Fibroblast of skin of back (primary cell): Measurements from ENCODE around the gene ADAP1.

Source experiments
- DNase-seq: peaks from one replicate; pipeline ENCODE4 v3.0.0-alpha.2; 2013

Gene ADAP1

GRCh38 chr7:892648-893593 lies 61.6 kb downstream of the ADAP1 start:
- DNase-seq = no peak

GRCh38 chr7:891805-892204 lies 62.7 kb downstream of the ADAP1 start:
- no peak for DNase-seq

- no peak for DNase-seq
These were observed 63.2 kb downstream of the ADAP1 start for GRCh38 chr7:891291-891690.

GRCh38 chr7:890868-891267 lies 63.6 kb downstream of the ADAP1 start:
- no peak for DNase-seq

DNA sequence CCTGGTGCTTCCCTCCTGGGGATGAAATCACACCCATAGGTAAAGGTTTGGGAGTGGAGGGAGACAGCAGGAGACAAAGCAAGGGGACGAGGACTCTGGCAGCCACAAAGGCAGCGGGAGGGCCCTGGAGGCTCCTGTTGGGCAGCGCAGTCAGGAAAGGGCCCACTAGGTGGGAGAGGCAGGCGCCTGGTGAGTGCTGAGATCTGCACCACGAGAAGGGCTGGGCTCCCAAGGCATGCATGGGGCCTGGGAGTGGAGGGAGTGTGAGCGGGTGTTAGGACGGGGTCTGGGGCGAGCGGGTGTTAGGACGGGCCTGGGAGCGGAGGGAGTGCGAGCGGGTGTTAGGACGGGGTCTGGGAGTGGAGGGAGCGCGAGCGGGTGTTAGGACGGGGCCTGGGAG lies 65.1 kb downstream of the ADAP1 start:
- DNase-seq = no peak

DNA sequence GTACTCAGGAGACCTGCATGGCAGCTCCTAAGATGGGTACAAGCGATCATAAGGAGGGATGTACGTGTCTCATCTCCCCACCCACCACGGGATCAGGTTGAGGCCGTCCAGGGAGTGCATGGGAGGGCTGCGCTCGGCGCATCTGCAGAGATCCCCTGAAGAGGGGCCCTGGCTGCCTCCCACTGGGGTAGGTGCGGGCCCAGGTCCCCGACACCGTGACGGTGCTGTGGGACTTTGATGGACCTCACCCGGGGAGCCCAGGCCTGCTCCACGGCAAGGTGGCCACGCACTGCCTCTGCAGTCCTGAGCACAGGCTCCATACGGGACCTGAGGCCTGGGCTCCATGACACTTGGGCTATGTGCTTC lies 65.5 kb downstream of the ADAP1 start:
- DNase-seq = no peak

- no peak for DNase-seq
These were observed 66.1 kb downstream of the ADAP1 start for GRCh38 chr7:888081-889024.

DNA sequence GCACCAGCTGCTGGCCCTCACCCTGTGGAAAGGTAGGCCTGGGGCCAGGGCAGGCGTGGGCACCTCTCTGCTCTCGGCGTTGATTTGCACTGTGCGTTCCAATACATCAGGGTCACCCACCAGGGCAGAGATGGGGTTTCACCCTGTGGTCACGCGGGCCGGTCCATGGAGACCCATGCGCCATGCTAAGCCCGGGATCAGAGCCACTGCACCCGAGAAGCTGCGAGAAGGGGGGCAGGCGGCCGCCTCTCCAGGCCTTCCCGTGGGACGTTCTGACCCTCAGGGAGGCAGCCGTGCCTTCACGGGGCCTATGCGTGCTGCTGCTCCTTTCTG lies 67.0 kb downstream of the ADAP1 start:
- DNase-seq = no peak

GRCh38 chr7:886626-887487 lies 67.6 kb downstream of the ADAP1 start:
- DNase-seq = no peak

GRCh38 chr7:885893-886625 lies 68.4 kb downstream of the ADAP1 start:
- no peak for DNase-seq

DNA sequence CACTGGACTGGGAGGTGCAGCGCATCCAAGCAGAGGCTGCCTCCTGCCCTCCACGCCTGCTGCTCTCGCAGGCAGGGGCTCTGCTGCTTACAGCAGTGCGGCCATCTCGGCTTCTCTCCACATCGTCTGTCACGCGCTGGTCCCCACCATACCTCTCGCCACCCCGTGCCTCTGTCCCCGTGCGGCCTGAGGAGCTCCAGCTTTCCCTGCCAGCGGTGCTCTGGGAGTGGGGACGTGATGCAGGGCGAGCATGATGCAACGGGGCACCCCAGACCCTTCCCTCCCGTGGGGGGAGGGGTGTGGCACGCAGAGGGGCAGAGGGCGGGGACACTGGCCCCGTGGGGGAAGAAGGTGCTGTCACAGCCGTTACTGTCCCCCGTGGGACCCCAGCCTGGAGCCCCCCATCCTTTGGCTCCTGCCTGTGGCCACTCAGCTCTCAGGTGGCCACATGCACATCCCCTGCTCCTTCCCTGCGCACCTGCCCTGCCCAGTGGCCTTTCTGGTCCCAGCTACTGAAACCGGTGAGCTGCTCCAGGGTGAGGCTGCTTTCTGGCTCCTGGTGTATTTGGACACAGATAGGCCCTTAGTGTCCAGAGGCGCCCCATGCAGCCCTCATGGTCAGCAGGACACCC lies 69.1 kb downstream of the ADAP1 start:
- no peak for DNase-seq

GRCh38 chr7:884191-885003 lies 70.1 kb downstream of the ADAP1 start:
- DNase-seq = no peak

GRCh38 chr7:883055-884021 lies 71.1 kb downstream of the ADAP1 start:
- DNase-seq = no peak

GRCh38 chr7:882336-883035 lies 72.0 kb downstream of the ADAP1 start:
- DNase-seq = no peak

DNA sequence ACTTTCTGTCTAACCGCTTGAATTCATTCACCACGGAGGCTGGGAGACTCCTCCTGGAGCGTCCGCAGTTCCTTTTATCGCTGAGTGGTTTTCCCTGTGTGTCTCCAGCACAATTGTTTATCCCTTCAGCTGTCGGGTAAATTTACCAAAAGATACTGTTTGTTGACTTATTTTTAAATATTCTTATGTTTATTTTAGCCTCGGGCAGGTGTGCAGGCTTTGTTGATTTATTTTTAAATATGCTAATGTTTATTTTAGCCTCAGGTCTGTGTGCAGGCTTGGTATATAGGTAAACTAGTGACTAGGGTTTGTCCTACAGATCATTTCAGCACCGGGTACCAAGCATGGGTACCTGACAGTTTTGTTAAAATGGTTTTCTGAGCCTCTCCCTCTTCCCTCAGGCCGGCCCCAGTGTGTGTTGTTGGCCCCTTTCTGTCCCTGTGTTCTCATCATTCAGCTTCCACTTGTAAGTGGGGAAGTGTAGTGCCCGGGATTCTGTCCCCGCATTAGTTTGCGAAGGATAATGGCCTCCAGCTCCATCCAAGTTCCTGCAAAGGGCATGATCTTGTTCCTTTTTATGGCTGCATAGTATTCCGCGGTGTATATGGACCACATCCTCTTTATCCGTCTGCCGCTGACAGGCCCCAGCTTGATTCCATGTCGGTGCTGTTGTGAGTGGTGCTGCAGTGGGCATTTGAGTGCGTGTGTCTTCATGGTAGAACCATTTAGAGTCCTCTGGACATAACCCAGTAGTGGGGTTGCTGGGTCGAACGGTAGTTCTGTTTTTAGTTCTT lies 72.8 kb downstream of the ADAP1 start:
- no peak for DNase-seq

- no peak for DNase-seq
These were observed 74.0 kb downstream of the ADAP1 start for GRCh38 chr7:880450-880849.

DNA sequence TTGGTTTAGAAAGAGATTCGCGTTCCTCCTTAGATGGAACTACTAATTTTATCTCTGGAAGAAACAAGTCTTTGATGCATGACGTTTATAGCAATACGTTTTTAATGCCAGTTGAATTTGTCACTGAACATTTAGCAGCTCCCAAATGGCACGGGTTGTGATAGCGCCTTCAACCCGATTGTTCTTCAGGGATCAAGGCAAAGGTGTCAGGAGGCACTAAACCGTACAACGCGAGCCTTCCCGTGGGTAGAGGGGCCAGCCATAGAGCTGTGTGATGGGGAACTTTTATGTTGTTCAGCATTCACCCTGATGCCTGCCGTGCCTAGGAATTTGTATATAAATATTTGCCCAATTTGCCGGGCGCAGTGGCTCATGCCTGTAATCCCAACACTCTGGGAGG lies 74.8 kb downstream of the ADAP1 start:
- no peak for DNase-seq

DNA sequence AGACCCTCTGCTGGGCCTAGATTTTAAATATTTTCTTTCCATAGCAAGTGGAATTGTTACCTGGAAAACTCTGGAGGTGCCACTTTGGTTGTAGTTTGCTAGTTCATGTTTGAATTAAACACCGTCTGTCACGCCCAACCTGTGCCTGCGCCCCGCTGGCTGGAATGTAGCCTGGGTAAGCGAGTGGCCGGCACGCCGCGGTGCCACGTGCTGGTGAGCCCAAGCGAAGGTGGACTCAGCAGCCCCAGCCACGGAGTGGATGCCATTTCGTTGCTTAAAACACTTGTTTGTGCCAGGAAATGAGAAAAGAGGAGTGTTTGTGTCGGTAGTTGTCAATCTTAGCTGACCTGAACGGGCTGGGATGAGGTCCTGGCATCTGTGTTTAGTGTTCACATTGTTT lies 75.4 kb downstream of the ADAP1 start:
- no peak for DNase-seq
